Tibial artery (tissue), 4 donors: ENCODE data around the gene FILIP1.

ENCODE experiments used
- DNase-seq, 2 donors: peaks; one replicate each; pipeline ENCODE4 v3.0.0-alpha.2; 2019
- H3K27ac ChIP-seq, 2 donors: fragments of 200-600 bp; sonication (generic) in 1 of 2; 1 replicate in 1 of 2; 2 replicates in 1 of 2; pipeline ENCODE4 v1.5.1; 2018 to 2019; ENCODE audit warnings: mild to moderate bottlenecking in 1 of 2
- H3K27me3 ChIP-seq, 2 donors: fragments of 200-600 bp; sonication (generic) in 1 of 2; one replicate each; pipeline versions ENCODE4 v1.5.1 to v1.6.0; 2016 to 2019
- H3K36me3 ChIP-seq, 3 donors: fragments of 200-600 bp; sonication (generic) in 2 of 3; one replicate each; pipeline ENCODE4 v1.5.1; 2016 to 2019; ENCODE audit warnings: mild to moderate bottlenecking in 2 of 3
- H3K4me1 ChIP-seq, 4 donors: fragments of 200-600 bp; sonication (generic) in 2 of 4; 1 replicate in 3 of 4; 2 replicates in 1 of 4; pipeline ENCODE4 v1.5.1; 2016 to 2019
- H3K4me3 ChIP-seq, 2 donors: fragments of 200-600 bp; sonication (generic) in 1 of 2; 1 replicate in 1 of 2; 2 replicates in 1 of 2; pipeline ENCODE4 v1.5.1; 2018 to 2019; ENCODE audit warnings: mild to moderate bottlenecking in 2 of 2
- H3K9me3 ChIP-seq, 3 donors: fragments of 200-600 bp; sonication (generic) in 1 of 3; one replicate each; pipeline ENCODE4 v1.5.1; 2016 to 2019
- CTCF ChIP-seq, 2 experiments: fragments of 200-600 bp in 1 of 2; fragments of 450-650 bp in 1 of 2; IDR thresholded peaks; one replicate each; pipeline ENCODE4 v1.5.1; 2017 to 2019; ENCODE audit warnings: antibody characterized with exemption in 2 of 2, mild to moderate bottlenecking in 1 of 2, moderate library complexity in 1 of 2
- intact Hi-C: fragments of 100-400 bp; cut with DNase I; formaldehyde crosslinking; loops from one replicate; pipeline ENCODE4 v1.15.0; 2023; ENCODE audit warnings: low total_unique reads

Gene FILIP1

GRCh38 chr6:75305573-75305972 is 188.0 kb downstream of the FILIP1 start:
- intact Hi-C loops, result no loop called here
- TF ChIP-seq CTCF (IDR thresholded peaks at IDR 0.05), result no peak
- Histone ChIP-seq H3K36me3 (no peaks in the 10 kb centered on the region), H3K27ac (no peak overlapping the region), H3K27me3 (no peaks in the 10 kb centered on the region), H3K9me3 (no peaks in the 10 kb centered on the region), H3K4me3 (no peak overlapping the region), H3K4me1 (peaks cover 0 to 14% (median under 1%) of the 10 kb centered on the region in 4 donors)
- DNase-seq, result no peak

- H3K27ac ChIP-seq, result no peak overlapping the region
- no peak for TF ChIP-seq CTCF (IDR thresholded peaks at IDR 0.05)
- no peak overlapping the region for H3K4me3 ChIP-seq
- H3K9me3 ChIP-seq, result no peaks in the 10 kb centered on the region
- intact Hi-C loops, result no loop called here
- DNase-seq, result no peak
- no peaks in the 10 kb centered on the region for H3K27me3 ChIP-seq
- peaks cover 0 to 26% (median 7%) of the 10 kb centered on the region in 4 donors for H3K4me1 ChIP-seq
- no peaks in the 10 kb centered on the region for H3K36me3 ChIP-seq
Measured at GRCh38 chr6:75302280-75302679, 191.3 kb downstream of the FILIP1 start.

GRCh38 chr6:75301537-75301936 is 192.1 kb downstream of the FILIP1 start:
- Histone ChIP-seq H3K4me1 (peaks cover 0 to 26% (median 7%) of the 10 kb centered on the region in 4 donors), H3K9me3 (no peaks in the 10 kb centered on the region), H3K27ac (no peak overlapping the region), H3K27me3 (no peaks in the 10 kb centered on the region), H3K36me3 (no peaks in the 10 kb centered on the region), H3K4me3 (no peak overlapping the region)
- no peak for TF ChIP-seq CTCF (IDR thresholded peaks at IDR 0.05)
- DNase-seq, result no peak
- intact Hi-C loops, result no loop called here

- TF ChIP-seq CTCF (IDR thresholded peaks at IDR 0.05), result no peak
- intact Hi-C loops, result no loop called here
- Histone ChIP-seq H3K9me3 (no peaks in the 10 kb centered on the region), H3K27ac (no peak overlapping the region), H3K36me3 (no peaks in the 10 kb centered on the region), H3K27me3 (no peaks in the 10 kb centered on the region), H3K4me1 (peaks cover 0 to 22% (median 7%) of the 10 kb centered on the region in 4 donors), H3K4me3 (no peak overlapping the region)
- no peak for DNase-seq
Measured at GRCh38 chr6:75301088-75301487, 192.5 kb downstream of the FILIP1 start.

GRCh38 chr6:75300531-75300855 is 193.1 kb downstream of the FILIP1 start:
- Histone ChIP-seq H3K27me3 (no peaks in the 10 kb centered on the region), H3K9me3 (no peaks in the 10 kb centered on the region), H3K36me3 (no peaks in the 10 kb centered on the region), H3K27ac (peak overlapping the region in 1 of 2 donors; percentile 52), H3K4me1 (peaks cover 0 to 16% (median 7%) of the 10 kb centered on the region in 4 donors), H3K4me3 (no peak overlapping the region)
- no peak for TF ChIP-seq CTCF (IDR thresholded peaks at IDR 0.05)
- no peak for DNase-seq
- intact Hi-C loops, result no loop called here
